ENCODE data around the gene CDKN1B.
A peak's percentile ranks its signal among the peaks of the same experiment; 100 is the strongest.
"Not testable (repeated sequence)": the region's sequence is repeated elsewhere in the genome, so short reads cannot be mapped to it uniquely, and the experiment has no call there.

Gene CDKN1B

GRCh38 chr12:12725086-12725955 lies 8.2 kb downstream of the CDKN1B start:
- DNase-seq: peak; percentile 91

- no peak for DNase-seq
Observed at GRCh38 chr12:12725956-12726554, 8.9 kb downstream of the CDKN1B start.

- DNase-seq: no peak
Observed at GRCh38 chr12:12726555-12727093, 9.5 kb downstream of the CDKN1B start.

GRCh38 chr12:12731178-12731577 lies 14.0 kb downstream of the CDKN1B start:
- no peak for DNase-seq

GRCh38 chr12:12731785-12732184 lies 14.6 kb downstream of the CDKN1B start:
- DNase-seq: no peak

GRCh38 chr12:12733118-12733517 lies 15.9 kb downstream of the CDKN1B start:
- no peak for DNase-seq

GRCh38 chr12:12734054-12734453 lies 16.9 kb downstream of the CDKN1B start:
- no peak for DNase-seq

GRCh38 chr12:12734561-12735071 lies 17.4 kb downstream of the CDKN1B start:
- DNase-seq: no peak

GRCh38 chr12:12735301-12735700 lies 18.1 kb downstream of the CDKN1B start:
- DNase-seq: no peak

GRCh38 chr12:12736759-12737676 lies 19.9 kb downstream of the CDKN1B start:
- DNase-seq: peak; percentile 22 to 43

GRCh38 chr12:12738152-12738551 lies 21.0 kb downstream of the CDKN1B start:
- DNase-seq: not testable (repeated sequence)

GRCh38 chr12:12741660-12742059 lies 24.5 kb downstream of the CDKN1B start:
- no peak for DNase-seq

GRCh38 chr12:12744546-12745305 lies 27.6 kb downstream of the CDKN1B start:
- DNase-seq: no peak

- DNase-seq: no peak
Observed at GRCh38 chr12:12745576-12746211, 28.5 kb downstream of the CDKN1B start.

- no peak for DNase-seq
Observed at GRCh38 chr12:12747278-12747677, 30.1 kb downstream of the CDKN1B start.

- no peak for DNase-seq
Observed at GRCh38 chr12:12748044-12748443, 30.9 kb downstream of the CDKN1B start.

- DNase-seq: no peak
Observed at GRCh38 chr12:12749433-12749832, 32.3 kb downstream of the CDKN1B start.

GRCh38 chr12:12755923-12756322 lies 38.8 kb downstream of the CDKN1B start:
- DNase-seq: no peak

- no peak for DNase-seq
Observed at GRCh38 chr12:12757121-12757520, 40.0 kb downstream of the CDKN1B start.

- DNase-seq: no peak
Observed at GRCh38 chr12:12759234-12759915, 42.2 kb downstream of the CDKN1B start.

GRCh38 chr12:12764824-12765223 lies 47.7 kb downstream of the CDKN1B start:
- DNase-seq: no peak

All from stimulated activated CD4-positive, alpha-beta T cell treated with anti-CD3 and anti-CD28 coated beads, Interleukin-2, amount 100 ng/mL, for 24 hours (primary cell).